GM19463 (cell line): ENCODE data around the gene BMPER.
A peak's percentile ranks its signal among the peaks of the same experiment; 100 is the strongest.

ENCODE experiments used
- ATAC-seq: cut with Tn5 transposase; IDR thresholded peaks from one replicate; pipeline ENCODE4 v1.9.1; 2021; ENCODE audit warnings: mild to moderate bottlenecking, moderate library complexity; ENCODE audit not compliant: unreplicated experiment

The BMPER gene

DNA sequence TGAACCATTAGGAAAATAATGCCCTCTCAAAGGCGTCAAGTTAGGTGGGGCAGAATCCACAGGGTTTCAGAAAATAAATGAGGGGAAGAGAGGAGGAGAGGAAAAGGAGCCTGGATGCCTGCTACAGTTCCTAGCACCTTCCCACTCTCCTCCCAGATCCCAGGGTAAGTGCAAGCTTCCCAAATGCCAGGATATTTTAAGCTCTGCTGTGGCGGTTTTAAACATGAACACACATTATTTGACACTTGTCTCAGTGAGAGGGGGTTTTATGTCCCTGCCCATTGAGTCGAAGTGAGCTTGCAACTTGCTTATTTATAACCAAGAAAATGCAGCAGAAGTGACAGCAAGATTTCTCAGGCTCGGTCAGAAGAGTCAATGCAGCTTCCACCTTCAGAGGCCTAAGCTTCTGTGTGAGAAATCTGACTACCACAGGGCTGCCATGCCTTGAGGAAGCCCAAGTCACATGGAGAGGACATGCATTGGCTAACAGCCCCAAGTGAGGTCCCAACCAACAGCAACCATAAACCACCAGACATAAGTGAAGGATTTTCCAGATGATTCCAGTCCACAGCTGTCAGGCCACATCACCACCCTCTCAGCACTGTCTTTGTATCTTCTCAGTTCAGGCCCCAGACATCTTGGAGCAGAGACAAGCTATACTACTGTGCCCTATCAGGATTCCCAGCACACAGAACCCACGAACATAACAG, 17.9 kb upstream of the BMPER start:
- no peak for ATAC-seq

DNA sequence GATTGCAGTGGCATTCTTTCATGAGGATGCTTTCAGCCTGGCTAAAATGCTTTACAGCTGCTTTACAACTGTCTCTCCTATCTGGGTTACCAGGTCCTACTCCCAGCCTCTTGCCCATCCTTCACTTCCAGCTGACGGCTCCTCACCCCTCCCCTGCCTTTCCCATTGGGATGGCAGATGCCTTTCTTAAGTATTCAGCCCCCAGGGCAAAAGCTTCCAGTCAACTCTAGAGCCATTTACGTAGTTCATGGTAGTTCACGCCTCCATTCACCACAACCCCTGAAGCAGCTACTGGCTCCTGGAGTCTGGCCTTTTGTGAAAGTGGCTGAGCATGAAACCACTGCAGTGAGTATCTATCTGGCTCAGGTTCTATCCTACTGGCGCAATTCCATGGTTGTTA, 17.2 kb upstream of the BMPER start:
- ATAC-seq, result no peak

- no peak for ATAC-seq
Observed at GRCh38 chr7:33892945-33893344, 12.4 kb upstream of the BMPER start.

GRCh38 chr7:33893377-33893776, 12.0 kb upstream of the BMPER start:
- ATAC-seq, result no peak

GRCh38 chr7:33895025-33895804, 10.1 kb upstream of the BMPER start:
- ATAC-seq, result peak; percentile 99

DNA sequence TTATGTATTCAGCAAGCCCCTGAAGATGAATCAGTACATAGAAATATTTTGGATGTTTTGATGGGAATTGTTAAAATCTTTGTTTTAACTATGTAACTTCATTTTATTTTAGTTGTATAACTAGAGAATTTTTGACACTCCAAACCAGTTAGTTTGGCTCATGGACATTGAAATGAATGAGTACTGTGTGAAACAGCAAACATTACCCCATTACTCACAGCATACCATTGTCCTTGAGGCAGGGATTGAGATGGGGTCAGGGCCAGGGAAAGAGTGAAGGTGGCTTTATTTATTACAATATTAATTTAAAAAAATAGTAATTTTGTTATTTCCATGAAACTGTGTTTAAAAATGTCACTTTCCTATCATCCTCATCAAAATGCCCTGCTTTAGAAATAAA, 4.8 kb upstream of the BMPER start:
- ATAC-seq, result no peak

GRCh38 chr7:33901199-33901598, 4.1 kb upstream of the BMPER start:
- ATAC-seq, result no peak

DNA sequence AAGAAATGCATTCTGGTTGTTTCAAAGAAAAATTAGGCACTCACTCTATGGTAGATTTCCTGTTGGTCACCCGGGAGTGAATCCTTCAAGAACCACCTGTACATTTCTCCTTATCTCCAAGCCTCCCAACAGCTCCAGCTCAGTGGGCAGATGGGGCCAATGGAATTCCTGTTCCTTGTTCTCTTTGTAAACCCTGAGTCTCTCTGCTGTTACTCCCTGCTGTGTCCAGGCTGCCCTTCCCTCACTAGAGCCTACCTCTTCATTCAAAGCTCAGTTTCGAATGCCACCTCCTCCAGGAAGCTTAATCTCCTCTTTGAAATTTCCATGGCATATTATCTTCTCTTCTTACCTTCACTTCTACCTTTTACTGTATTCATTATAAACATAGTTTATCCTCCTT, 3.5 kb upstream of the BMPER start:
- no peak for ATAC-seq

DNA sequence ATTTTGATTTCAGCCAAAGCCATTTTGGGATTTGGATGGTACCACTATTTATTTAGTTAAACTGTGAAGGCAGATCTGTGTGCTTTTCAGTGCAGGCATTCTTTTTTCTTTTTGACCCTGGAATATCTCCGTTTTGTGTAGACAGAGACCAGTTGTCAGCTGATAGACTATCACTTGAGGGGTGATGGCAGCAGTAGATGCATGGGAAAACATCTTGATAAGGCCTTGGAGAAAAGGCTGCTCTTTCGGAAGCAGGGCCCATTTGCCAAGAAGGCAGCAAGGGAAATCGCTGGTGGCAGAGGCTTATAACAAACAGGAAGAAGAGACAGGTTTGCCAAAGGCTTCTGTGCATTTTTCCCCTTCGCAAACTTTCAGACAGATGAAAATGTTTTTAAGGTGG, 2.6 kb upstream of the BMPER start:
- ATAC-seq, result no peak

GRCh38 chr7:33903791-33904680, 1.3 kb upstream of the BMPER start:
- ATAC-seq, result no peak

DNA sequence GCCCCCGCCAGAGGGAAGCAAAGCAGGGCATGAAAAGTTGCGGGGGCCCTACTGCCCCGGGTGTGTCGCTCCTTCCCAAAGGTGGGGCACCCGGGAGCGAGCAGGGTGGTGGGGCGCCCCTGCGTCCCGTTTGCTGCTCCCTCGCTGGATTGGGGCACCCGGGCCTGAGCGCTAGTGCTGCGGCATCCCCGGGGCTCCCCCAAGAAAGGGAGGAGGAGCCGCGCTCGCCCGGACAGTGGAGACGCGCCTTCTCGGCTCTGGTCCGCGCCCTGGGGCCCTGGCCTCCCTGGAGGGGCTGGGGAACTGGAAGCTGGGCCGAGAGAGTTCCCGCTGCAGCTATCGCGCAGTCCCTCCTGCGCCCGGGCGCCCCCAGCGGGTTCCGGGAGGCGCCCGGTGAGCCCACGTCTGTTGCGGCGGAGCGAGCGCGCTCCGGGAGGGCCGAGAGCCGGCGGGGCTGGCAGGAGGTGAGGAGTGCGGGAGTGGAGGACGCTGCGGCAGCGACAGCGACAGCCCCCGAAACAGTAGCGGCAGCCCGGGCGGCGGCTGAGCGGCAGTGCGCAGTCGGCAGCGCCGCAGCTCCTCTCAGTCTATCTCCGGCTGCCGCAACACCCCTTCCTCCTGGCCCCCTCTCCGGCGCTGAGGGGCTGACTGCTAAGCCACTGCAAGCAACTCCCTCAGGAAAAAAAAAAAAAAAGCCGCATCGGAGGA, 504 bp upstream of the BMPER start:
- no peak for ATAC-seq

GRCh38 chr7:33906697-33907096, 1.4 kb downstream of the BMPER start:
- no peak for ATAC-seq

GRCh38 chr7:33907625-33908024, 2.3 kb downstream of the BMPER start:
- no peak for ATAC-seq

DNA sequence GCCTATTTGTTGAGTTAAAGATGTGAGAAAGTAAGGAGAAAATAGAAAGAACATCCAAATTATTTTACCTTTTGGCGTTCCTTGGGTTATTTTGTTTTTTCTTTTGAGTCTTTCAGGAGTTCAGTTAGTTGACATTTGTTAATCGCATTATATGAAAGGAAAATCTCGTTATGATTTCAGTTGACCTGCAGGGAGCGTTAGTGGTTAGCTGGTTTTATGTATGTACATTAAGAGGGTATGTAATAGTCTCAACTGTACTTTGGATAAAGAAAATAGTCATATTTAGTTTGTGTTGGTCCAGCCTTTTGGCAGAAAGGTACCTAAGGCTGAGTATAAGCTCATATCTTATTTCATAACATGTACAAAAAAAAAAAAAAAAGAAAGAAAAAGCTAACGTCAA, 4.0 kb downstream of the BMPER start:
- ATAC-seq, result no peak

DNA sequence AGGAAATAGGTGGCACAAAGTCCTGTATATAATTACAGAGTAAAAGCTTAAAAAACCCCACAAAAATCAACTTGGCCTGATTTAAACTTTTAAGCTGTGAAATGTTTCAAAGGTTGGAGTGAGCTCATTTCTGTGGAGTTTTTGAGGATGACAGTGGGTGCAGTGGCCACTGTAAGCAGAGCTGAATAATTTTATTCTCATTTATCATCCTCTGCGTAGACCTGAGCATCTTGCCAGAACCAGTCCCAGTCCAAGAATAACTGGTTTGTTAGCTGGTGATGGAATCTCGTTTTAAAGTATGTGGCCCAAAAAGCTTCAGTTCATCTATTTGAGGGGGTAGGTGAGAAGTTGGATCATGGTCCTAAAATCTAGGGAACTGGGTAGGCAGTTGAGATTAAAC, 4.4 kb downstream of the BMPER start:
- no peak for ATAC-seq

- no peak for ATAC-seq
Observed at GRCh38 chr7:33910756-33911155, 5.4 kb downstream of the BMPER start.

- no peak for ATAC-seq
Observed at GRCh38 chr7:33916357-33917081, 11.2 kb downstream of the BMPER start.

DNA sequence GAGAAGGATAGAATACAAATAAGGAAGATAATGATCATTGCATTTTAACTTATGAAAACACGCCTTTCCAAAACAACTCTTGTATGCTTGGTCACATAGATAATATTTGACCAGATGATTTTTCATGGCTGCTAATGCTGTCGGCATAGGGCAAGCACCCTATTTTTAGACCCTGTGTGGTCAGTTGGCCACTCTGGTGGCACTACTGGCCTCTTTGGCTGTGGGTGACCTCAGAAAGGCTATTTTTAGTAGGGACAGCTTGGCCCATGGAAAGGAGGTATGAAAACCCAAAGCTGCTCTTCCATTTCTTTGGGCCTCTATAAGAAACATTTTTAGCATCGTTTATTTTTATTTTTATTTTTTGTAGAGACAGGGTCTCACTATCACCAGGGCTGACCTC, 12.3 kb downstream of the BMPER start:
- ATAC-seq, result no peak

GRCh38 chr7:33918438-33919143, 13.3 kb downstream of the BMPER start:
- no peak for ATAC-seq

GRCh38 chr7:33919449-33919848, 14.1 kb downstream of the BMPER start:
- no peak for ATAC-seq
